Measurements from ENCODE around the gene TCERG1. TPM values are rescaled to one million over a fixed set of nuclear protein-coding genes. Genes with fewer than 3 reads are reported as not detected.

TCERG1 gene
- total and polyA plus RNA-seq, 9 of the 15 experiments (the other 6 are each of a cell fraction or from before 2014, with no cell fraction given) = 50.3 to 148 (median 119) TPM

DNA sequence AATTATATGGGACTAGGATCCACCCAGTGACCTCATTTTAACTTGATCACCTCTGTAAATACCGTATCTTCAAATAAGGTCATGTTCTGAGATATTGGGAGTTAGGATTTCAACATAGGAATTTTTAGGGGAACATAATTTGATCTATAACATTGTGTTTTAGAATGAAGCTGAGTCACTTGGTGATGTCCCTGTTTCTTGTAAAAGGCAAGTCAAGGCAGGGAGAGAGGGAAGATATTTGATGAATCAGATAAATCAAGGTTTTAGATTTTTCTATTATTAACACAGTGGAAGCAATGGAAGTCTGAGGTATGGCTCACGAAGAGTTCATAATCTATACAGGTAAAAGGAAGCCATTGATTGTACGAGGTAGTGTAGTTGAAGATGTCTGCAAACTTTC lies 80.7 kb downstream of the TCERG1 start (continued):
- TF ChIP-seq PCBP2 (IDR thresholded peaks at IDR 0.05; ENCODE audit: low read depth, low read length, poor library complexity, severe bottlenecking) = no peak

DNA sequence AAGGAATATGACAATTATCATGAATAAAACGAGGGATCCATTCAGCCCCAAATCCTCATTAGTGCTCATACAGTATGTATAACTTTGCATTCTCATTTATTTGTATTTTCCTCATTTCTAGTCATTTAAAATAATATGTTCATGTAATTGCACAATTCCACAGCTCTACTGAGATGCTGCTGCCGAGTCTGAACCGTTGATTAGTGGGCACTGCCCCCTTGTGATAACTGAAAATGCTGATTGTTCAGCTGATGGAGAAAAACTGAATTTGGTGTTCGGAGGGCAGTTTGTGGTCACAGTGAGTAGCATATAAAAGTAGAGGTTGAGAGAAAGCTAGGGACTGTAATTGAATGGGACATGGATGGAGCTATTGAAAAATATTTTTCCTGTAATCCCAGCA lies 81.1 kb downstream of the TCERG1 start:
- no peaks in the 10 kb centered on the region for H3K4me1 ChIP-seq (replicated peaks in 1 of 2; ENCODE audit: control insufficient read depth in 2 of 2, insufficient read depth in 2 of 2, low read length in 2 of 2)
- no peak overlapping the region for H3K4me3 ChIP-seq
- intact Hi-C loops (cut with micrococcal nuclease) (no loop called here), in situ Hi-C loops (cut with MboI) (no loop called here)
- FAIRE-seq = no peak
- CTCF ChIA-PET (ENCODE audit: low intra/inter-chr PET ratio) = no interaction called here
- no peak for DNase-seq (ENCODE audit: extremely low read depth in 1 of 4, low spot score in 3 of 4)
- WGBS (ENCODE audit: insufficient coverage, low coverage, missing lambda C conversion rate) = 0% methylated on average over 4 of the region's 4 CpGs
- H3K36me3 ChIP-seq (ENCODE audit: control insufficient read depth, insufficient read depth, low read length) = no peaks in the 10 kb centered on the region
- BruUV-seq (replicated peaks) = no TSS peak
- POLR2A ChIA-PET = interaction anchor here (0.8 kb wide), 1 partner anchor 9 kb away, joined by 3 read pairs; no protein-coding TSS in a partner anchor
- 0 out of 4 replicates have a peak, but pooled peaks of 1 of the 2 experiments have one; percentile 5 for TF ChIP-seq RAD21 (CRISPR knock-in tag; conservative IDR thresholded peaks at IDR 0.05 in 1 of 2, IDR thresholded peaks at IDR 0.05 in 1 of 2)
- TF ChIP-seq, protein P1, sequence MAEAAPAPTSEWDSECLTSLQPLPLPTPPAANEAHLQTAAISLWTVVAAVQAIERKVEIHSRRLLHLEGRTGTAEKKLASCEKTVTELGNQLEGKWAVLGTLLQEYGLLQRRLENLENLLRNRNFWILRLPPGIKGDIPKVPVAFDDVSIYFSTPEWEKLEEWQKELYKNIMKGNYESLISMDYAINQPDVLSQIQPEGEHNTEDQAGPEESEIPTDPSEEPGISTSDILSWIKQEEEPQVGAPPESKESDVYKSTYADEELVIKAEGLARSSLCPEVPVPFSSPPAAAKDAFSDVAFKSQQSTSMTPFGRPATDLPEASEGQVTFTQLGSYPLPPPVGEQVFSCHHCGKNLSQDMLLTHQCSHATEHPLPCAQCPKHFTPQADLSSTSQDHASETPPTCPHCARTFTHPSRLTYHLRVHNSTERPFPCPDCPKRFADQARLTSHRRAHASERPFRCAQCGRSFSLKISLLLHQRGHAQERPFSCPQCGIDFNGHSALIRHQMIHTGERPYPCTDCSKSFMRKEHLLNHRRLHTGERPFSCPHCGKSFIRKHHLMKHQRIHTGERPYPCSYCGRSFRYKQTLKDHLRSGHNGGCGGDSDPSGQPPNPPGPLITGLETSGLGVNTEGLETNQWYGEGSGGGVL (CRISPR knock-in tag; IDR thresholded peaks at IDR 0.05) = no peak
- H3K9ac ChIP-seq (ENCODE audit: insufficient read depth in 1 of 2, low read depth in 2 of 2, low read length in 2 of 2) = no peak overlapping the region
- ATAC-seq = no peak
- H4K20me1 ChIP-seq (replicated peaks; ENCODE audit: control insufficient read depth, insufficient read depth, low read length) = no peaks in the 10 kb centered on the region
- peaks cover 0 to 5% of the 10 kb centered on the region in 2 experiments; a peak in 1 of 5 replicates for H3K27me3 ChIP-seq (ENCODE audit: control insufficient read depth in 2 of 2, insufficient read depth in 2 of 2, low read length in 2 of 2)
- no peak overlapping the region for H3K27ac ChIP-seq (ENCODE audit: extremely low read depth, low read depth, low read length)
- H2AFZ ChIP-seq (ENCODE audit: low read depth, low read length) = no peak overlapping the region
- no peaks in the 10 kb centered on the region for H3K79me2 ChIP-seq (ENCODE audit: control insufficient read depth, insufficient read depth, low read length)
- no peak overlapping the region for H3K4me2 ChIP-seq (ENCODE audit: insufficient read depth, low read length)
- no peaks in the 10 kb centered on the region for H3K9me3 ChIP-seq (replicated peaks; ENCODE audit: control insufficient read depth, insufficient read depth, low read depth, low read length)
- no peaks in the 10 kb centered on the region for H3K9me1 ChIP-seq (ENCODE audit: control insufficient read depth, insufficient read depth, low read length)
